Karpas-422 (cell line): Measurements from ENCODE around the gene DDX11. TPM values are rescaled to one million over a fixed set of nuclear protein-coding genes. Genes with fewer than 3 reads are reported as not detected.
"Not testable (repeated sequence)": the region's sequence is repeated elsewhere in the genome, so short reads cannot be mapped to it uniquely, and the experiment has no call there.

ENCODE experiments used
- DNase-seq: peaks from one replicate; pipeline ENCODE4 v3.0.0-alpha.2; 2015
- H2AFZ ChIP-seq: fragments of 200-600 bp; sonication (generic); 2 replicates; pipeline ENCODE4 v1.6.1; 2014; ENCODE audit warnings: antibody characterized with exemption, low read length, mixed read lengths
- H3K27ac ChIP-seq: fragments of 200-600 bp; sonication (generic); 2 replicates; pipeline ENCODE4 v1.5.1; 2014; ENCODE audit warnings: mild to moderate bottlenecking, low read length, moderate library complexity
- H3K27me3 ChIP-seq: fragments of 200-600 bp; sonication (generic); 2 replicates; pipeline ENCODE4 v1.6.1; 2014; ENCODE audit warnings: low read length, mixed read lengths
- H3K36me3 ChIP-seq: fragments of 200-600 bp; sonication (generic); 2 replicates; pipeline ENCODE4 v1.6.1; 2014; ENCODE audit warnings: low read length, mixed read lengths; ENCODE audit not compliant: insufficient read depth
- H3K4me1 ChIP-seq: fragments of 200-600 bp; sonication (generic); 2 replicates; pipeline ENCODE4 v1.6.1; 2014; ENCODE audit warnings: mild to moderate bottlenecking, low read length, mixed read lengths
- H3K4me2 ChIP-seq: fragments of 200-600 bp; sonication (generic); 2 replicates; pipeline ENCODE4 v1.6.1; 2014; ENCODE audit warnings: low read length, low read depth, mild to moderate bottlenecking; ENCODE audit not compliant: poor library complexity, severe bottlenecking
- H3K4me3 ChIP-seq: fragments of 200-600 bp; sonication (generic); 2 replicates; pipeline ENCODE4 v1.5.1; 2014; ENCODE audit warnings: mild to moderate bottlenecking, antibody characterized with exemption, low read length, mixed read lengths
- H3K79me2 ChIP-seq: fragments of 200-600 bp; sonication (generic); 2 replicates; pipeline ENCODE4 v1.6.1; 2014; ENCODE audit warnings: mild to moderate bottlenecking, low read length, mixed read lengths
- H3K9ac ChIP-seq: fragments of 200-600 bp; sonication (generic); 2 replicates; pipeline ENCODE4 v1.6.0; 2014; ENCODE audit warnings: low read length
- H3K9me2 ChIP-seq: fragments of 200-600 bp; sonication (generic), shearing (Covaris generic); replicated peaks from 2 replicates; pipeline ENCODE4 v1.6.0; 2014; ENCODE audit warnings: mild to moderate bottlenecking, low read length, moderate library complexity; ENCODE audit not compliant: insufficient read depth
- H3K9me3 ChIP-seq: fragments of 300-700, 200-600 bp; sonication (generic); 2 replicates; pipeline ENCODE4 v1.6.1; 2014; ENCODE audit warnings: low read length, mixed read lengths
- H4K20me1 ChIP-seq: fragments of 200-600 bp; sonication (generic); 2 replicates; pipeline ENCODE4 v1.6.1; 2014; ENCODE audit warnings: mild to moderate bottlenecking, antibody characterized with exemption, low read length, low read depth; ENCODE audit not compliant: insufficient read depth
- total RNA-seq: library from RNA; depleted of rRNA; stranded (reverse); fragments of >200 nt; shearing (Covaris generic); gene quantifications from 2 replicates; pipeline ENCODE4 v1.2.3, GENCODE V29; 2014; ENCODE audit warnings: low replicate concordance

Gene DDX11
- total RNA-seq, 1 experiment from 2014 or later, result 27.0 TPM

GRCh38 chr12:31034372-31034771 is 39.3 kb upstream of the DDX11 start:
- Histone ChIP-seq H3K4me2 (no peak overlapping the region), H3K27ac (no peak overlapping the region), H3K9ac (no peak overlapping the region), H4K20me1 (no peaks in the 10 kb centered on the region), H2AFZ (no peak overlapping the region), H3K79me2 (no peaks in the 10 kb centered on the region), H3K4me1 (no peaks in the 10 kb centered on the region), H3K9me2 (no peaks in the 10 kb centered on the region), H3K36me3 (no peaks in the 10 kb centered on the region), H3K9me3 (no peaks in the 10 kb centered on the region), H3K27me3 (no peaks in the 10 kb centered on the region), H3K4me3 (no peak overlapping the region)
- no peak for DNase-seq

DNA sequence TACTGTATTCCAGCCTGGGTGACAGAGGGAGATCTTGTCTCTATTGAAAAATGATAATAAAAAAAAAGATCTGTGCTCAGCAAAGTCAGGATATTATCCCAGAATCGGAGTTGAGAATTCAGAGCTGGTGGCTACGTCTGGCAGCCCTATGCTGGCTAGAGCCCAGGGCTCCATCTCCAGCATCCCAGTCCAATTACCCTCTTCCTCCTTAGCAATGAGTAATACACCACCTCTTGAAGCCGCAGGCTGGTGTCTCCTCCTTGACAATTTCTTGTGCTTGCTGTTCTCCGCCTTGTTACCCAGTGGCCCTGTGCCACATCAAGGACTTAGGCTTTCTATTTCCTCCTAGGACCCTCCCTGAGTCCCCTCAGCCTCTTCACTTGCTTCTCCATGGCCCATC is 38.4 kb upstream of the DDX11 start:
- H3K27me3 ChIP-seq, result no peaks in the 10 kb centered on the region
- H3K4me2 ChIP-seq, result no peak overlapping the region
- H3K4me3 ChIP-seq, result no peak overlapping the region
- no peak overlapping the region for H3K9ac ChIP-seq
- H3K4me1 ChIP-seq, result no peaks in the 10 kb centered on the region
- H3K79me2 ChIP-seq, result no peaks in the 10 kb centered on the region
- no peak overlapping the region for H2AFZ ChIP-seq
- no peak for DNase-seq
- H3K36me3 ChIP-seq, result no peaks in the 10 kb centered on the region
- no peaks in the 10 kb centered on the region for H3K9me3 ChIP-seq
- H3K9me2 ChIP-seq, result no peaks in the 10 kb centered on the region
- no peaks in the 10 kb centered on the region for H4K20me1 ChIP-seq
- H3K27ac ChIP-seq, result no peak overlapping the region

DNA sequence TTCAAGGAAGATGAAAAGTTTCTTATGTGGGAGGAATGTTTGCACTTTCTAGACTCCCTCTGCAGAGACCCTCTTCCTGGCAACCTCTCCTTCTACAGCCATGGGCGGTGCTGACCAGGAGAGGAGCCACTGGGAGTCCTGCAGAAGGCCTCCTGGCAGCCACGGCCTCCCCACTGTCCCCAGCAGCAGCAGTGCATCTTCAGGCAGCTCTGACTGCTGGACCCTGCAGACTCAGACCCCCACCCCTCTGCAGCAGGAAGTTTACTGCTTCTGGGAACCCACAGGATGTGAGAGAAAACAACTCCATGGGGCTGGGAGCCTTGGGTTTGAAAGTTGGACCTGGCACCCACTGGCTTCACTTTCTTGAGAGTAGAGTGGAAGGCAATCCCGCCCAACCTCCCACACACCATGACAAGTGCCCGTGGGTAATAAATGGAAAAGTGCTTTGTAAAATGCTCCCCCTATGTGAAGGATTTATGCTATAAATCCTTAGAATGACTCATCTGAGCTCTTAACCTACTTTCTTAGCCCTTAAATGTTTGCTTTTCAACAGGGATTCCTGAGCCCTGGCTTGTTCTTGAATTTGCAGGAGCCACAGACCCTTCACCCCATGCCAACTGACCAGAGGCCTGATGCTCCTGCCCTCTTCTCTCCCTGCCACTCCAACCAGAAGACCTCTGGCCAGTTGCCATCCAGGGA is 37.5 kb upstream of the DDX11 start:
- H3K36me3 ChIP-seq, result no peaks in the 10 kb centered on the region
- no peaks in the 10 kb centered on the region for H3K4me1 ChIP-seq
- H3K4me3 ChIP-seq, result no peak overlapping the region
- no peaks in the 10 kb centered on the region for H4K20me1 ChIP-seq
- no peaks in the 10 kb centered on the region for H3K9me3 ChIP-seq
- no peaks in the 10 kb centered on the region for H3K27me3 ChIP-seq
- H3K79me2 ChIP-seq, result no peaks in the 10 kb centered on the region
- no peak for DNase-seq
- no peak overlapping the region for H3K4me2 ChIP-seq
- H2AFZ ChIP-seq, result no peak overlapping the region
- no peaks in the 10 kb centered on the region for H3K9me2 ChIP-seq
- H3K27ac ChIP-seq, result no peak overlapping the region
- H3K9ac ChIP-seq, result no peak overlapping the region

- Histone ChIP-seq H3K9ac (no peak overlapping the region), H3K79me2 (no peaks in the 10 kb centered on the region), H4K20me1 (no peaks in the 10 kb centered on the region), H3K27ac (no peak overlapping the region), H3K9me3 (no peaks in the 10 kb centered on the region), H3K4me1 (no peaks in the 10 kb centered on the region), H3K36me3 (no peaks in the 10 kb centered on the region), H3K9me2 (no peaks in the 10 kb centered on the region), H3K27me3 (no peaks in the 10 kb centered on the region), H2AFZ (no peak overlapping the region), H3K4me2 (no peak overlapping the region), H3K4me3 (no peak overlapping the region)
- DNase-seq, result no peak
Measured at GRCh38 chr12:31037028-31037427, 36.6 kb upstream of the DDX11 start.

GRCh38 chr12:31037931-31038330 is 35.7 kb upstream of the DDX11 start:
- H2AFZ ChIP-seq, result no peak overlapping the region
- H3K36me3 ChIP-seq, result no peaks in the 10 kb centered on the region
- no peaks in the 10 kb centered on the region for H3K79me2 ChIP-seq
- H3K9me3 ChIP-seq, result no peaks in the 10 kb centered on the region
- no peaks in the 10 kb centered on the region for H4K20me1 ChIP-seq
- H3K4me1 ChIP-seq, result no peaks in the 10 kb centered on the region
- no peak overlapping the region for H3K4me2 ChIP-seq
- H3K9ac ChIP-seq, result no peak overlapping the region
- no peak overlapping the region for H3K27ac ChIP-seq
- H3K27me3 ChIP-seq, result no peaks in the 10 kb centered on the region
- no peak for DNase-seq
- no peak overlapping the region for H3K4me3 ChIP-seq
- H3K9me2 ChIP-seq, result no peaks in the 10 kb centered on the region

DNA sequence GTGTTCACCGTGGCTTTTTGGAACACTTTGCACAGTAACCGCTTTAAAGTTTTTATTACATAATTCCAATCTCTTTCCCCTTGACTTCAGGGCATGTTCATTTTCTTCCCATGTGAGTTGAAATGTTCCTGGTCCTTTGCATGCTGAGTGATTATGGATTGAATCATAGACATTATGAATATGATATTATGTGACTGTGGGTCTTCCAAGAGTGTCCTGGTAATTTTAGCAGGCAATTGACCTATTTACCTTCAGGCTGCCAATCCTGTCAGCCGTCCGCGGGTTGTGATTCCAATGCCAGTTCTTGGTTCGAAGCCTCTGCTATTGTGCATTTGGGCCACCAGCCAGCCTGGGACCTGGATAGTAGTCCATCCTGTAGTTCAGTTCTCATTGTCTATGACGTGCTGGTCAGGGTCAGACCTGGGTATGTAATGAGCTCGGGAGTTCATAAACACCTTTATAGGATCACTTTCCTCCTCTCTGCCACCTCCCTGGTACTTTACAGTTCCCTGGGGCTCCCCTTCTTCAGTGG is 32.6 kb upstream of the DDX11 start:
- Histone ChIP-seq H3K36me3 (no peaks in the 10 kb centered on the region), H3K27me3 (no peaks in the 10 kb centered on the region), H3K27ac (no peak overlapping the region), H2AFZ (no peak overlapping the region), H3K4me2 (no peak overlapping the region), H3K79me2 (no peaks in the 10 kb centered on the region), H3K4me3 (no peak overlapping the region), H3K9me3 (no peaks in the 10 kb centered on the region), H3K9me2 (no peaks in the 10 kb centered on the region), H3K4me1 (no peaks in the 10 kb centered on the region), H4K20me1 (no peaks in the 10 kb centered on the region), H3K9ac (no peak overlapping the region)
- DNase-seq, result no peak

DNA sequence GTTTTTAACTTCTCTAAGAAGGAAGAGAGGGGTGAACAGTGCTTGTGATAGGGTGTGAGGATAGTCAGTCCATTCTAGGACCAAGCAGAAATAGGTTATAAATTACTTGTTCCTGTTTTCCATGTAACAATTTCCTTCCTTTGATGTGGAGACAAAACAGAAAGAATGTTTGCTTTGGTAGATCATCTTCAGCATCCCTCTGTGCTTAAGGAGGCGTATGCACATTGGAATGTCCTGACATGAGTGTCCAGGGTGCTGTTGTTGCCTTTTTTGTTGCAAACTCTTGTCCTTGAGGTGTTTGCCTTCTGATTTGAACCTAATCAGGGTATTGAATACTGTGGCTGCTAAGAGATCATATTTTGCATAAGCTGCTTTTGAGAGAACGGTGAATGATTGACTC is 23.5 kb upstream of the DDX11 start:
- DNase-seq, H3K27ac ChIP-seq, H3K4me2 ChIP-seq, H3K27me3 ChIP-seq, H3K9me2 ChIP-seq, H2AFZ ChIP-seq, H4K20me1 ChIP-seq, H3K79me2 ChIP-seq, H3K9me3 ChIP-seq, H3K9ac ChIP-seq, H3K4me3 ChIP-seq, H3K4me1 ChIP-seq, H3K36me3 ChIP-seq: not testable (repeated sequence)

DNA sequence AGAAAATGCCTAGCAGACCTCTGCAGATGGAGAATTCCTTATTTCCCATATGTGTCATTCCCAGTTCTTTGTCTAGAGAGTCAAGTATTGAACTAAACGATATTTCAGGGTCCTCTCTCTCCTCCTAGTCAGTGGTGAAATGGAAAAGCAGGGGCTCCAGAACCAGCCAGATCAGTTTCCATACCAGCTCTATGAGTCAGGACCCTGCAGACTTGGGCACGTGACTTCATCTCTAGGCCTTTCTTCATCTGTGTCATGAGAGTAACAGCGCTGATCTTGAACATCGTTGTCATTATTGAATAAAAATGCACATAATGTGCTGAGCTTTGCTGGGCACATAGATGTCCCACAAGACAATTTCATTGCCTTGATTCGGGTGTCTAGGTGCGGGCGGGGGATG is 23.1 kb upstream of the DDX11 start:
- H3K9me3 ChIP-seq, H3K4me3 ChIP-seq, H3K36me3 ChIP-seq, H2AFZ ChIP-seq, DNase-seq, H3K27me3 ChIP-seq, H3K4me2 ChIP-seq, H3K9ac ChIP-seq, H4K20me1 ChIP-seq, H3K9me2 ChIP-seq, H3K79me2 ChIP-seq, H3K4me1 ChIP-seq, H3K27ac ChIP-seq: not testable (repeated sequence)
